Measurements from ENCODE around the gene STARD9.

The STARD9 gene

DNA sequence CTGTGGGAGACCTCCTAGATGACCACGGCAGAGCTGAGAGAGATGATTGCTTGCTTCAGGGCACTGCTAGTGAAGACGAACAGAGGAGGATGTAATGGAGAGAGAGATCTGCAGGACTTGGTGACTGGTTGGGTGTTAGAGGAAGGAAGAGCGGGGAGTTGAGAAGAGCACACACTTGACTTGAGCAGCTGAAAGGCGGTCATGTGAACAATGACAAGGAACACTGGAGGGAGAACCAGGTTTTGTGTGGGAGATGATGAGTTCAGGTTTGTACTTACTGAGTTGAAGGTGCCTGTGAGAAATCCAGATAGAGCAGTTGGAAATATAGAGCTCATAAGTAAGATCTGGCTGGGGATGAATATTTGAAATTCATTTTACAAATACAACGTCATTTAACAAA, 121.2 kb downstream of the STARD9 start:
- no peak for DNase-seq

DNA sequence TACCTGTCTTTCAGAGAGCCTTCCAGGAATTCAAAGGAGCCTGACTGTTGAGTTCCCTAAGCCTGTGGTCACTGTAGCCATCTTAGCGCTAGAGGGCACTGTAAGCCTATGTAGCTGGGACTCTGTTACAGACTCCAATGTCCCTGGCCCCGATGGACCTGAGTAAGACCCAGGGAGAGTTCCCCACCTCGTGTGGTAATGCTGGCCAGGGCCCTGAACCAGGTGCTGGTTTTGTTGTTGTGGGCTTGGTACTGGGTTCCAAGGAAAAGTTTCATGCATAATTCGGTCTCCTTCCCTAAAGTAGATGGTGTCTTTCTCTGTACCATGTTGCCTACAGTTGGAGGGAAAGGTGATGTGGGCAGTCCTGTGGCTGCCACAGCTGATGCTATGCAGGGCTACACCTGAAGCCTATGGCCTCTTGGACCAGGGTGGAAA, 129.1 kb downstream of the STARD9 start:
- peak; percentile 74 for DNase-seq

DNA sequence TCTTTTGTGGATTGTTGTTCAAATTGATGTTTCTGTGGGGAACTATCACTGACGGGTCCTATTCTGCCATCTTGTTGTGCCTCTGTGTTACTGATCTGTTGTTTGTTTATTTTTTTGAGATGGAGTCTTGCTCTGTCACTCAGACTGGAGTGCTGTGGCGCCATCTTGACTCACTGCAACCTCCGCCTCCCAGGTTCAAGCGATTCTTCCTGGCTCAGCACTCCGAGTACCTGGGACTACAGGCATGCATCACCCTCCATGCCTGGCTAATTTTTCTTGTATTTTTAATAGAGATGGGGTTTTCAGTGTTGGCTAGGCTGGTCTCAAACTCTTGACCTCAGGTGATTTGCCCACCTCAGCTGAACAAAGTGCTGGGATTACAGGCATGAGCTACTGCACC, 129.9 kb downstream of the STARD9 start:
- DNase-seq = no peak

DNA sequence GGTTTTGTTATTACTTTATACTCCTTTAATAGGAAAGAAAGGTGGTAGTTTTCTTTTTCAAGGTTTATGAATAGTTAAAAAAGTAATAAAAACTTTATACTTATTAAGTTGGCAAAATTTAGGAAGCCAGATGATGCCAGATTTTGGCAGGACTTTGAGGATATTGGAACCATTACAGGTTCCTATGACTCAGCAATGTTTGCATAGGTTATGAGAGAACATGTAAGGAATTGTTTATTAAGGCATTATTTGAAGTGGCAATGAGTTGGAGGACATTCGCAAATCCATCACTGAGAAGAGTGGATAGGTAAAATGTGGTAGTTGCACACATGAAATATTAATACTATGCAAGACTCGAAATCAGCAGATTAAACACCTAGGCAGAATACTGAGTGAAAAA, 131.7 kb downstream of the STARD9 start:
- DNase-seq = no peak

DNA sequence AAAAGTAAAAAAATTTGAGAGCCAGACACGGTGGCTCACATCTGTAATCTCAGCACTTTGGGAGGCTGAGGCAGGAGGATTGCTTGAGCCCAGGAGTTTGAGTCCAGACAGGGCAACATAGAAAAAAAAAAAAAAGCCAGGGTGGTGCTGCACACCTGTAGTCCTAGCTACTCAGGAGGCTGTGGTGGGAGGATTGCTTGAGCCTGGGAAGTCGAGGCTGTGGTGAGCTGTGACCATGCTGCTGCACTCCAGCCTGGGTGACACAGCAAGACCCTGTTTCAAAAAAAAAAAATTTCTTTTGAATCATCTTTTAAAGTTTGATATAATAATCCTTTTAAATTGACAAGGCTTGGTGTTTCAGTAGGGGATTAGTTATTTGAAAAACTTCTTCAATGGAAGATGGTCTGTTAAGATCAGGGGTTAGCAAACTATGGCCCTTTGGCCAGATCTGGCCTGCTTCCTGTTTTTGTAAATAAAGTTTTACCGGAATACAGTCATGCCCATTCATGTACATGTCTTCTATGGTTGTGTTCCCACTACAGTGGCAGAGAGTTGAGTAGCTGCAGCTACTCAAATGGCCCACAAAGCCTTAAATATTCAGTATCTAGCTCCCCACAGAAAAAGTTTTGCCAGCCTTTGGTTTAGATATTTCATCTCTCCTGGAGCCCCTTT, 132.6 kb downstream of the STARD9 start:
- DNase-seq = no peak

DNA sequence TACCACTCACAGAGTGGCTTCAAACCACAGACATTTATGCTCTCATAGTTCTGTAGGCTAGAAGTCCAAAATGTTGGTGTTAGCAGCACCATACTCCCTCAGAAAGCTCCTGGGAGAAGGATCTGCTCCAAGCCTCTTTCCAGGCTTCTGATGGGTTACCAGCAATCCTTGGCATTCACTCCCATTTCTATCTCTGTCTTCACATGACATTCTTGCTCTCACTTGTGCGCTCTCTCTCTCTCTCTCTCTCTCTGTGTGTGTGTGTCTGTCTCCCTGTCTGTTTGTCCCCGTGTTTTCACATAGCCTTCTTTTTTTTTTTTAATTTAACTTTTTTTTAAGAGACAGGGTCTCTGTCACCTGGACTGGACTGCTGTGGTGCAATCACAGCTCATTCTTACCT, 135.3 kb downstream of the STARD9 start:
- no peak for DNase-seq

DNA sequence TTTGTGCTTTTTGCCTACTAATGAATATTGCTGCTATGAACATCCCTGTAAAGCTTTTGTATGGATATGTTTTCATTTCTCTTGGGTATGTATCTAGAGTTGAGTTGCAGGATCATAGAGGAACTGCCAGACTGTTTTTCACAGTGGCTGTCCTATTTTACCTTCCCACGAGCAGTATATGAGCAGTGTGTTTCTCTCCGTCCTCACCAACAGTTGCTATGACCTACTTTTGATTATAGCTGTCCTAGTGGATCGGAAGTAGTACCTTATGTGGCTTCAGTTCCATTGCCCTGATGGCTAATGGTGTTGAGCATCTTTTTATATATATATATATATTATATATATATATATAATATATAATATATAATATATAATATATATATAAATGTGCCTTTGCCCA, 136.3 kb downstream of the STARD9 start:
- no peak for DNase-seq

DNA sequence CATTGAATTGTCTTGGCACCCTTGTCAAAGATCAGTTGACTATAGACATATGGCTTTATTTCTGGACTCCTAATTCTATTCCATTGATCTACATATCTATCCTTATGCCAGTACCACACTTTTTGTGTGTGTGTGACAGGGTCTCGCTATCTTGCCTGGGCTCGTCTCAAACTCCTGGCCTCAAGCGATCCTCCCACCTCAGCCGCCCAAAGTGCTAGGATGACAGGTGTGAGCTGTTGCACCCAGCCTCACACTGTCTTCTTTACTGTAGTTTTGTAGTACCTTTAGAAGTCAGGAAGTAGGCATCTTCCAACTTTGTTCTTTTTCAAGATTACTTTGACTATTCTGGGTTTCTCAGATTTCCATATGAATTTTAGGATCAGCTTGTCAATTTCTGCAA, 137.2 kb downstream of the STARD9 start:
- no peak for DNase-seq

DNA sequence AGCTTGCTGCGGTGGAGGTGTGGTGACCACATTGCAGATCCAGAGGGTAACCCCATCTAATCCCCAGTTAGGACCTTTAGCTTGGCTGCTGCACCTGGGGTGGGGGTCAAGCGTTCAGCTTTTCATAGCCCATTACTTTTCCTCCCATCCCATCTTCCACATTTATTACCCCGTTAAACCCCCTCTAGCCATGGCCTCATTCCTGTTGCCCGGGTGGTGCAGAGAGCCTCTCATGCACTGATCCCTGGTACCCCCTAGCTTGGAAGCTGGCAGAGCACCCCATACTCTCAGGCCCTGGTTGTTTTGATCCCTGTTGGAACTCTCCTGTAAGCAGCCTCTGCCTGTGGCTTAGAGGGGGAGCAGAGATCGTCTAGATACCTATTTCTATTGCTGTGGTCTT, 140.7 kb downstream of the STARD9 start:
- no peak for DNase-seq

DNA sequence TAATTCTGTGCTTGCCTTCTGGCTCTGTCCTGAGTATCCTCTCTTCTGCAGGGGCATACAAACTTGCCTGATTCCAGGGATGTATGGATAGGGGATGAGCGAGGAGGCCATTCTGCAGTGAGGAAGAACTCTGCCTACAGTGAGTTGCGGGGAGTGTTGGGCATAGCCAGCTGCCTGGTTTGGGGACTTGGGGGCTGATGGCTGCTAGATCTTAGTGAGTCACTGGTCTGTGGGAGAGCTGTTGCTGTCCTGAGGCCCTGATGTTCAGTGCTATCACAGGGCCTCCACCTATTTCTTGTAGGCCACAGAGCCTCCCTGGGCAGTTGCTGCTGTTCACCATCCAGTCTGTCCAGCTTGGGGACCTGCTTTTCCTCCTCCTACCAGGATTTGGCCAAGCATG, 141.2 kb downstream of the STARD9 start:
- no peak for DNase-seq

DNA sequence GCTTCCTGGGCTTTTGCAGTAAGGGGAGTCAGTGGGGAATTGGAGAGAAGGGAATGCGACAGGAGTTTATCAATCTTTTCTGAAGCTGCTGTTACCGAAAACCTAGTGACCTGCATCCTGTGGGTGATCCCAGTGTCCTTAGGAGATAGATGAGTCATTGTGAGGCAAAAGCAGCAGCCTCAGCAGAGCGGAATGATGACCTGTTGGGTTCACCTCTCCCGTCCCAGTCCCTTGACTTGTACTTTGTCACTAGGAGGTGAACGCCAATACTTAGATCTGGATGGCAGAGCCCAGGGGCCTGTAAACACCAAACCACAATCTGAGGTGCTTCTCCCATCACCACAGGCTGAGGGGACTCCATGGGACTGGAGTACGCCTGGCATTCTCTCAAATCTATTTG, 143.6 kb downstream of the STARD9 start:
- DNase-seq = no peak

DNA sequence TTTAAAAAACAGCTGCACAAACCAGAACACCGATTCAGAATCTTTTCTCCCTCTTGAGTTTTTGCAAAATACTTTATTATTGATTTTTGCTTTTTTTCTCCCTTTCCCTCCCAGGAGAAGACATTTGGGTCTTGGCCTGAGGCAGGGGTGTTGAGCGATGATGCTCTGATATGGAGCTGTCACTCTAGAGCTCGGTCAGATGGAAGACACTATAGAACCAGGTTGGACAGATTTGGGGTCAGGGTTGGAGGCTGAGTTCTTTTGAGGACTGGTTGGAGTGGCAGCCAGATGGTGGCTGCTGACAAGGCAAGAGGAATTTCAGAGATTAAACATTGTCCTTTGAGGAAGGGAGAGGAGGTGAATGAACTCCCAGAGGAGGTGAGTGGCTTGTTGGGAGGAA, 144.7 kb downstream of the STARD9 start:
- no peak for DNase-seq

DNA sequence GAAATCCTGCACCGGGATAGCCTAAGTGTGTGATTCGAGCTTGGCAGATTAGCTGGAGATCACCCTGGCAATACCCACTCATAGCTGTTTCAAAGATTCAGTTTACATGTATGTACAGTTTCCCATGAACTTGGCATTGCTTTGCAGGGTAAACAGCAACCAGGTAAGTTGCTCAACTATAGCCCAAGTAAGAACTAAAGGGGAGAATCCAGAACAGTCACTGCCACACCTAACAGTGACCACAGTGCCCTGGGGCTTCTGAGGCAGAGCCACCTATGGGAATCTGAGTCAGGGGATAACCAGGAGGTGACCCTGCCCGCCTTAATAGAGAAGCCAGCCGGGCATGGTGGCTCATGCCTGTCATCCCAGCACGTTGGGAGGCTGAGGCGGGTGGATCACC, 145.6 kb downstream of the STARD9 start:
- DNase-seq = no peak

DNA sequence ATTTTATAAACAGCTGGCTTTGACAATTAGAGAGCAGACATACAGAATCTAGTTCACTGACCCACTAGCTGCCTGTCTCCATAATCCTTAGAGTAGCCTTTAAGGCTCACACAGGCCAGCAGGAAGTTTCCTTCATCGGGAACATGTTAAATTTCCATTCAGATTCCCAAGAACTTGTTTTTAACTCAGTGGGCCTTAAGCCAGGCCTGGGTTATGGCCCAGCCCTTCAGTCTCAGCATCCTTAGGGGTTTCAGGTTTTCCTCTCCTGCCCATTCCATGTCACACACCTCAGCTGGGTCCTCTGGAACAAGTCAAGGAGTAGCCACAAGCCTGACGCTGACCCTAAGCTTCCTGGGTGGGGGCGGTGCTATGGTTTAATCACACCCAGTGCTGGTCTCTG, 146.5 kb downstream of the STARD9 start:
- no peak for DNase-seq

DNA sequence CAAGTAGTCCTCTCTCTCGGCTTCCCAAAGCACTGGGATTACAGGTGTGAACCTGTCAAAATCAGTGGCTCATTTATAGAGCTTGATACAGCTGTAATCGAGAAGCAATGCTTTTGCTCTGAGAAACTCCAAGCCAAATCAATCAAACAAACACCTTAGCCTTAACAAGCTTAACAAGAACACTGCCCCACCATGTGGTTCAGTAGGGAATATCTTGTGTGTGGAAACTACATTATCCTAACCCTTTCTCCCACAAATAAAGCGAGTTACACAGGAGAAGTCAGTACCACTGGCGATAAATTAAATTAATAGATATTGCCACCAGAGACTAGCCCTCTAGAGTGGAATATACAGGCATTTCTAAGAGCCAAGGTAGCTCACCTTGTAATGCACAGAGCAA, 147.7 kb downstream of the STARD9 start:
- no peak for DNase-seq

DNA sequence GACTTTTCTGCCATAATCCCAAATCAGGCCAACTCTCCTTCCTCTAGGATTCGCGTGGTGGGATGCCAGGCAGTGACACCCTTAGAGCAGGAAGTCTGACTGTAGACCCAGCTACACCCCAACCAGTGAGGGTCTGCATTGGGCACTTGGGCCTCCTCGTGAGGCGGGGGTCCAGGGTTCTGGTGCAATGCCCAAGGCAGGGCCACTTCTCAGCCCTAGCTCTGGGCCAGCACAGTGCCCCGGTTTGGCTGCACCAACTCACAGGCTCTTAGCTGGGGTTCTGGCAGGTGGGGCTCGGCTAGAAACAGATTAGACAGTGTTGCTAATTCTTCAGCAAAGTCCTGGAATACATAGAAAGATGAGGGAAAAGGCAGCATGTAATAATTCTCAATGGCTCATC, 148.9 kb downstream of the STARD9 start:
- no peak for DNase-seq

DNA sequence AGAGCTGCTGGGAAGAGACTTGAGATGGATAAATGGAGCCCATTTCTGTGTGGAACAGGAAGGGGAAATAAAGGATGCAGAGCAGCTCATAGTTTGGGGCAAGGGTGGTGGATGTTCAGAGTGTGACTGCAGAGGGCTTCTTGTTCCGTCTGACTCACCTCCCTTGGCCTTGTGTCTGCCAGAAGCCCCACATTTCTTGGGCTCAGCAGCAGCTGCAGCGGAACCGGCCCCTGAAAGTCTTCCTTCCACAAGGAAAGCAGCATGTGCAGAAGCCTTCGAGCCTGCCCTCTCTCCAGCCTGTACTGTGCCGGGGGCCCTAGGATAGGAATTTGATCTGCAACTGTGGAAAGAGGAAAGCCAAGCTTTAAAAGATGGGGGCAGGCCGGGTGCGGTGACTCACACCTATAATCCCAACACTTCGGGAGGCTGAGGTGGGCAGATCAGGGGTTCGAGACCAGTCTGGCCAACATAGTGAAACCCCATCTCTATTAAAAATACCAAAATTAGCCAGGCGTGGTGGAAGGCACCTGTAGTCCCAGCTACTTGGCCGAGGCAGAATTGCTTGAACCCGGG, 150.0 kb downstream of the STARD9 start:
- no peak for DNase-seq

DNA sequence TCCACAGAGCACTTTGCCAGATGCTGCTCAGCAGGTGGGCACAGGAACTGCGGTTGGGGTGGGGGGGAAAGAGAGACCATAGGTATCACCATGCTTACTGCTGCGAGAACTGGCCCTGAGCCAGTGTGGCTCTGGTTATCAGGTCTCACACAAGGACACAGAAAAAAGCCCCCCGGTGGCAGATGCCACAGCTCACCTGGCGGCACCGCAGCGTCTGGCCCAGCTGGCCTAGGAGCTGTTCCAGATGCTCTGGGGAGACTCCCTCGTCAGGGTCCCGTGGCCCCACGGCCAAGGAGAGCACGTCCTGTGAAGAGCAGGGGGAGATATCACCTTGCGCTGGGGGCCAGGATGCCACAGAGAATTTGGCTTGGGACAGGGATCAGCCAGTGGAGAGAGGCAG, 150.7 kb downstream of the STARD9 start:
- no peak for DNase-seq

DNA sequence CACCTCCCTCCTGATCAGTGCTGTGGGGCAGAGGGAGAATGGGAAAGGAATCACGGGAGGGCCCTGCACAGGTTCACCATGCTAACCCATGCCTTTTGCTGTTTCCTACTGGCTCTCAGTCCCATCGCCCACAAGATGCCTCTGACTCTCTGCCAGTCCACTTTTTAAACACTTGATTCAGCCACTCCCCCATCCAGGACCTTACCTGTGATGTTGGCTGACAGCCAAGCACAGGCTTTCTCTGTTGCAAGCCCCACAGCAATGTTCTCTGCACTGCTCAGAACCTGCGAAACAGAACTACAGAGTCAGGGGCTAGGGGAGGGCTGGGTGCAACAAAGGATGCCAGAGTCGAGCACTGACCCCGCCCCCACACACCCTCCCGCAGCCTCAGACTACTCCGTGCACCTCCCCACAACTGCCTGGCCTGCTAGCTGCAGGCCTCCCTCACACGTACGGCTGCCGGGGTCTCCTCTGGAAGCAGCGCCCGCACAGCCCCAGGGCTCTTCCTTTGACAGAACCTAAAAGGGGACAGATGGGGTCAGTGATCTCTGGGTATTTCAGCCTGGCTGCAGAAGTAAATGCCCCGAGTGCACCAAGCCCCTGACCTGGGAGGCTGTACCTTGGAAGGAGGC, 152.5 kb downstream of the STARD9 start:
- DNase-seq = no peak

DNA sequence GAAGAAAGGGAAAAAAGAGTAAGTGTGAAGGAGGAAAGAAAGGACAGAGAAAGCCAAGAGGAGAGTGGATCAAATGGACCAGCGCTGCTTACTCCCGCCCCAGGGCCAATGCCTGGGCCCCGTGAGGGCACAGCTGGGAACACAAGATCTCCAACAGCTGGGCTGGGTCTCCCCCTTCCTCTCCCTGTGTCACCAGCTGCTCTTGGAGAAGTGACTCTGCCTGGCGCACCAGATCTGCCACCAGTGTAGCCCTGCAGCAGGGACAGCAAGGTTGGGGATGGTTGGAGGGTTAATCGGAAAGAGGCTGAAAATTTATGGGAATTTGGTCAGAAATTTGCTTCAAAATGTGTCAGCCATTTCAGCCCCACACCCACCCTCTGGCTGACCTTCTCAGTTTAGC, 153.2 kb downstream of the STARD9 start:
- DNase-seq = no peak

DNA sequence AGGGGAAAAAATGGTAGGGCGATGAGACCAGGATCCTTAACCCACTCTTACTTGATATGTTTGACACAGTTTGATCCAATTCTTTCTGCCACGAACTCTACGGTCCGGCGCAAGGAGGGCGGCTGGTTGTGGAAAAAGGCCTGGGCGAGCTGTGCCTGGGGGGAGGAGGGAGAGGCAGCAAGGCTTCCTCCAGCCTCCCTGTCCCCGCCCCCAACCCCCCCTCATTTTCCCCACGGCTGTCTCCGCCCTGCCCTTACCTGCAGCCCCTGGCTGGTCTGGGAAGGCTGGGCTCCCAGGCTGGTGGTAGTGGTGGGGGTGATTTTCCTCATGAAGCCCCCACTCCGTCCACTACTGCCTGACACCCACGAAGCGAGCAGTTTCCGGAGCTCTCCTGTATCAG, 153.6 kb downstream of the STARD9 start:
- DNase-seq = no peak

DNA sequence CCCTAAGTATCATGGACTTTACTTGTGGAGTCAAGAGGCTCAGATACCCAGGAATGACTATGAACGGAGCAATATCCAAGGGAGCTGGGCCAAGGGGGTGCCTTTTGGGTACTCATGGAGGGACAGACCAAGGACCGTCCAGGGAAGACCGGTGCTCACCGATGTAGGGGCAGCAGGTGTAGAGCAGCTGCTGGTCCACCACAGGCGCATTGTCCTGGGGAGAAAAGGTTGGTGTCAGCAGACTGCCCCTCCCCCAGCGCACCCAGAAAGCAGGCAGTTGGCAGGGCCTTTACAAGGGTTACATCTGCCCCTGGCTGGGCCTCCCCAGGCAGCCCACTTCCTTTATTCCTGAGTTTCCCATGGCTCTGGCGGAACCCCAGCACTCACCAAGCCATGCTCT, 154.0 kb downstream of the STARD9 start:
- DNase-seq = no peak

DNA sequence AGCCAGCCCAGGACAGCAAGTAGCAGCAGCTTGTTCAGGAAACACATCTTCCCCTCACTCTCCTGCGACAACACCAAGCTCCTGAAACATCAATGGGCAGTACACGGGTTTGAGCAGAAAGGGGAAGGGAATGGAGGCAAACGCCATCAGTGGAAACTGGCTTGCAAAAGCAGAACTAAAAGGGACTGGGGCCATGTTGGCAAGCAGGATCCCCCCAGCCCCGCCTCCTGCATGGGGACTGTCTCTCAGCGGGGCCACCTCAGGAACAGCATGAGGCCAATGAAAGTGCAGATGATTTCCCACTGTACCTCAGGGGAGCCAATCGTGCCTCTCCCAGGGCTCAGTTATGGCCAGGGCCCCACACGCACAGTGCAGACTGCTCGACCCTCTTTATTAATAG, 154.7 kb downstream of the STARD9 start:
- DNase-seq = no peak

DNA sequence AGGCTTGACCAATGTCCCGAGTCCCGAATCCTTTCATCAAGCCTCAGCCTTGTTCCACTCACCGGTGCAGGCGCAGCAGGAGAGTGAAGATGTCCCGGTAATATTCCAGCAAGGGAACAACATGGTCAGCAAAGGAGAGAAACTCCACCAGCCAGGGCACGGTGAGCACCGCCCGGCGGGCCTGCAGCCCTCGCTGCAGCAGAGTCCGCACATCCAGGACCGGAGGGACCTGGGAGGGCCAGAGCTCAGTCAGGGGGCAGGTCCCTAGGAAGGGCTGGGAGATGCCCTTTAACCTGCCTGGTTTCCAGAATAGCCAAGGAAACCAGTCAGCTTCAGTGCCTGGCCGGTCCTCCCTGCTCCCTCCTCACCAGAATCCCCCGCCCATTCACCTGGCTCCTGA, 155.1 kb downstream of the STARD9 start:
- DNase-seq = no peak

DNA sequence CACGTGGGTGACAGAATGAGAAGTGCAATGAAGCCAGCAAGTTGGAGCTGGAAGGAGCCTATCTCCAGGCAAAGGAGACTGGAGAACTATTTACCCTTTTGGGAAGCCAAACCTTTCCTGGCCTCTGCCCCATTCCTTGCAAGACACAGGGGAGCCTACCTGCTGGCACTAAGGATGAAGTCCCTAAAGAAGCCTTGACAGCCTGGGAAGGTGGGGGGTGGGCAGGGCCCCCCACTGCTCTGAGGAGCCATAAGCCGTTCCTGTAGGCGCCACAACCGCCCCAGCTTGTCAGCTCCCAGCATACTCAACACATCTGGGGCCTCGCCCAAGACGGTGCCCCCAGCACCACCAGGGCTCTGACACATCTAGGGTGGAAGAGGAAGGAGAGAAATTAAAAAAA, 156.1 kb downstream of the STARD9 start:
- no peak for DNase-seq

All from CD4-positive, alpha-beta T cell treated with Interleukin-17A for 1 hour (primary cell).